GM21367 (cell line): ENCODE results near the gene SLC5A10.

ENCODE experiments used
- ATAC-seq: cut with Tn5 transposase; IDR thresholded peaks from one replicate; pipeline ENCODE4 v1.9.1; 2021; ENCODE audit not compliant: unreplicated experiment

Gene SLC5A10

GRCh38 chr17:18981335-18981641, 29.3 kb downstream of the SLC5A10 start:
- no peak for ATAC-seq

GRCh38 chr17:18981642-18982424, 29.9 kb downstream of the SLC5A10 start:
- ATAC-seq, result no peak

- no peak for ATAC-seq
Observed at GRCh38 chr17:18984273-18985114, 32.5 kb downstream of the SLC5A10 start.

GRCh38 chr17:18985475-18985874, 33.5 kb downstream of the SLC5A10 start:
- ATAC-seq, result no peak

GRCh38 chr17:18986541-18987229, 34.7 kb downstream of the SLC5A10 start:
- ATAC-seq, result no peak

- ATAC-seq, result no peak
Observed at GRCh38 chr17:18987230-18987610, 35.3 kb downstream of the SLC5A10 start.

- ATAC-seq, result no peak
Observed at GRCh38 chr17:18987862-18988545, 36.0 kb downstream of the SLC5A10 start.

GRCh38 chr17:18988546-18989173, 36.7 kb downstream of the SLC5A10 start:
- ATAC-seq, result no peak

GRCh38 chr17:18990331-18990730, 38.4 kb downstream of the SLC5A10 start:
- ATAC-seq, result no peak

- ATAC-seq, result no peak
Observed at GRCh38 chr17:18991531-18992315, 39.8 kb downstream of the SLC5A10 start.

GRCh38 chr17:18992454-18993130, 40.6 kb downstream of the SLC5A10 start:
- ATAC-seq, result no peak

GRCh38 chr17:18993905-18994526, 42.1 kb downstream of the SLC5A10 start:
- ATAC-seq, result no peak

GRCh38 chr17:18994631-18995030, 42.7 kb downstream of the SLC5A10 start:
- no peak for ATAC-seq

- ATAC-seq, result no peak
Observed at GRCh38 chr17:18995220-18995619, 43.3 kb downstream of the SLC5A10 start.

- no peak for ATAC-seq
Observed at GRCh38 chr17:18996458-18996857, 44.5 kb downstream of the SLC5A10 start.

GRCh38 chr17:18997650-18998196, 45.8 kb downstream of the SLC5A10 start:
- ATAC-seq, result no peak

- ATAC-seq, result no peak
Observed at GRCh38 chr17:18999394-18999793, 47.4 kb downstream of the SLC5A10 start.

GRCh38 chr17:18999911-19000310, 47.9 kb downstream of the SLC5A10 start:
- no peak for ATAC-seq
